ENCODE data around the gene SRGAP2. TPM values are rescaled to one million over a fixed set of nuclear protein-coding genes. Genes with fewer than 3 reads are reported as not detected.
"Not testable (repeated sequence)": the region's sequence is repeated elsewhere in the genome, so short reads cannot be mapped to it uniquely, and the experiment has no call there.

SRGAP2 gene
- total RNA-seq, 3 donors from 2014 or later, result 16.5 to 25.1 (median 23.3) TPM

GRCh38 chr1:206252680-206253335 is 49.5 kb downstream of the SRGAP2 start:
- not testable (repeated sequence) for H3K4me1 Mint-ChIP-seq (ENCODE audit: low read depth); H3K9me3 Mint-ChIP-seq; H3K27me3 Mint-ChIP-seq (ENCODE audit: low read depth); ATAC-seq; DNase-seq; H3K4me3 Mint-ChIP-seq; H3K36me3 Mint-ChIP-seq (ENCODE audit: insufficient read depth)

Other genes with a start within 250 kb of the SRGAP2 start
- gene RAB7B, start 200.1 kb upstream of the SRGAP2 start, total RNA-seq, result under 1 TPM in 2 of 3 donors, not detected in 1; 0.05 to 0.24 TPM
- under 1 TPM in 1 of 3 donors, not detected in 2; 0.32 TPM for gene CTSE, start 179.6 kb upstream of the SRGAP2 start, total RNA-seq
- gene RHEX, start 150.4 kb upstream of the SRGAP2 start, total RNA-seq, result not detected
- gene AVPR1B, start 86.2 kb upstream of the SRGAP2 start, total RNA-seq, result not detected
- gene FAM72A, start 702 bp upstream of the SRGAP2 start, total RNA-seq, result 1 to 10 TPM; 5.4 to 6.3 (median 5.4) TPM